ENCODE data around the gene MRPL2.

MRPL2 gene

GRCh38 chr6:43059168-43060033 lies at the start of gene MRPL2, which contains the start of gene KLC4:
MRPL2 (minus strand) TSS chr6:43059434; CDS start chr6:43059381, 53 bp downstream.
KLC4 (plus strand) TSS chr6:43059631; CDS start chr6:43061336, 1,705 bp downstream.
- peak; percentile 94 for DNase-seq (ENCODE audit: low read depth, low spot score)

- no peak for DNase-seq (ENCODE audit: low read depth, low spot score)
Observed at GRCh38 chr6:43107344-43108062, 48.3 kb upstream of the MRPL2 start.

- no peak for DNase-seq (ENCODE audit: low read depth, low spot score)
Observed at GRCh38 chr6:43105538-43106222, 46.4 kb upstream of the MRPL2 start.

GRCh38 chr6:43103253-43103876 lies 44.1 kb upstream of the MRPL2 start:
- no peak for DNase-seq (ENCODE audit: low read depth, low spot score)

- DNase-seq (ENCODE audit: low read depth, low spot score) = no peak
Observed at GRCh38 chr6:43101497-43101896, 42.3 kb upstream of the MRPL2 start.

- DNase-seq (ENCODE audit: low read depth, low spot score) = no peak
Observed at GRCh38 chr6:43097502-43097901, 38.3 kb upstream of the MRPL2 start.

GRCh38 chr6:43097098-43097489 lies 37.9 kb upstream of the MRPL2 start:
- no peak for DNase-seq (ENCODE audit: low read depth, low spot score)

GRCh38 chr6:43096451-43097097 lies 37.3 kb upstream of the MRPL2 start:
- DNase-seq (ENCODE audit: low read depth, low spot score) = no peak

- no peak for DNase-seq (ENCODE audit: low read depth, low spot score)
Observed at GRCh38 chr6:43095939-43096338, 36.7 kb upstream of the MRPL2 start.

- DNase-seq (ENCODE audit: low read depth, low spot score) = no peak
Observed at GRCh38 chr6:43093436-43094289, 34.4 kb upstream of the MRPL2 start.

- DNase-seq (ENCODE audit: low read depth, low spot score) = no peak
Observed at GRCh38 chr6:43092635-43093034, 33.4 kb upstream of the MRPL2 start.

- no peak for DNase-seq (ENCODE audit: low read depth, low spot score)
Observed at GRCh38 chr6:43091436-43091991, 32.3 kb upstream of the MRPL2 start.

GRCh38 chr6:43091020-43091419 lies 31.8 kb upstream of the MRPL2 start:
- DNase-seq (ENCODE audit: low read depth, low spot score) = no peak

GRCh38 chr6:43090559-43090956 lies 31.3 kb upstream of the MRPL2 start:
- no peak for DNase-seq (ENCODE audit: low read depth, low spot score)

GRCh38 chr6:43089874-43090558 lies 30.8 kb upstream of the MRPL2 start:
- DNase-seq (ENCODE audit: low read depth, low spot score) = no peak

- DNase-seq (ENCODE audit: low read depth, low spot score) = no peak
Observed at GRCh38 chr6:43089467-43089866, 30.2 kb upstream of the MRPL2 start.

- no peak for DNase-seq (ENCODE audit: low read depth, low spot score)
Observed at GRCh38 chr6:43088654-43089056, 29.4 kb upstream of the MRPL2 start.

- DNase-seq (ENCODE audit: low read depth, low spot score) = no peak
Observed at GRCh38 chr6:43086022-43086658, 26.9 kb upstream of the MRPL2 start.
